Breast epithelium (tissue), 4 donors: Measurements from ENCODE around the gene CCDC187. TPM values are rescaled to one million over a fixed set of nuclear protein-coding genes. Genes with fewer than 3 reads are reported as not detected.

Experiments
- DNase-seq, 2 donors: peaks; one replicate each; pipeline ENCODE4 v3.0.0-alpha.2; 2019; ENCODE audit warnings: low spot score in 2 of 2
- H3K27ac ChIP-seq, 2 donors: fragments of 200-600 bp; sonication (generic) in 1 of 2; one replicate each; pipeline ENCODE4 v1.5.1; 2016 to 2019; ENCODE audit warnings: mild to moderate bottlenecking in 1 of 2
- H3K27me3 ChIP-seq, 2 donors: fragments of 200-600 bp; sonication (generic) in 1 of 2; one replicate each; pipeline versions ENCODE4 v1.5.1 to v1.6.0; 2017 to 2019; ENCODE audit warnings: control low read depth in 1 of 2, mild to moderate bottlenecking in 1 of 2
- H3K36me3 ChIP-seq: fragments of 200-600 bp; one replicate; pipeline ENCODE4 v1.5.1; 2019
- H3K4me1 ChIP-seq, 2 donors: fragments of 200-600 bp; sonication (generic); one replicate each; pipeline ENCODE4 v1.5.1; 2016 to 2019; ENCODE audit warnings: control low read depth in 1 of 2
- H3K4me3 ChIP-seq, 3 donors: fragments of 200-600 bp; sonication (generic); 1 replicate in 2 of 3; 2 replicates in 1 of 3; pipeline ENCODE4 v1.5.1; 2016 to 2019; ENCODE audit warnings: mild to moderate bottlenecking in 3 of 3, moderate library complexity in 2 of 3
- H3K9me3 ChIP-seq, 2 donors: fragments of 200-600 bp; sonication (generic) in 1 of 2; one replicate each; pipeline ENCODE4 v1.5.1; 2016 to 2019; ENCODE audit warnings: control low read depth in 1 of 2
- POLR2A ChIP-seq: fragments of 450-650 bp; IDR thresholded peaks from one replicate; pipeline ENCODE4 v1.6.1; 2016; ENCODE audit warnings: antibody characterized with exemption, mild to moderate bottlenecking, moderate library complexity
- POLR2AphosphoS5 ChIP-seq, 3 donors: sonication (generic); formaldehyde crosslinking; IDR thresholded peaks; one replicate each; pipeline ENCODE4 v1.6.1; 2017; ENCODE audit warnings: antibody characterized with exemption in 3 of 3
- intact Hi-C: fragments of 100-400 bp; cut with DNase I; formaldehyde crosslinking; loops from one replicate; pipeline ENCODE4 v1.15.1; 2023; ENCODE audit warnings: low total_unique reads
- total RNA-seq, 3 donors: library from RNA; depleted of rRNA; stranded (reverse); fragments of >200 nt; gene quantifications; one replicate each; pipeline ENCODE4 v1.1.0, GENCODE V29; 2016
- TF ChIP-seq, protein P1 (sequence below), 3 donors: fragments of 450-650 bp; IDR thresholded peaks; one replicate each; pipeline ENCODE4 v1.5.1; 2016 to 2017; ENCODE audit warnings: antibody characterized with exemption in 3 of 3, mild to moderate bottlenecking in 3 of 3, moderate library complexity in 3 of 3

Gene CCDC187
- total RNA-seq, 3 donors from 2014 or later, result not detected

DNA sequence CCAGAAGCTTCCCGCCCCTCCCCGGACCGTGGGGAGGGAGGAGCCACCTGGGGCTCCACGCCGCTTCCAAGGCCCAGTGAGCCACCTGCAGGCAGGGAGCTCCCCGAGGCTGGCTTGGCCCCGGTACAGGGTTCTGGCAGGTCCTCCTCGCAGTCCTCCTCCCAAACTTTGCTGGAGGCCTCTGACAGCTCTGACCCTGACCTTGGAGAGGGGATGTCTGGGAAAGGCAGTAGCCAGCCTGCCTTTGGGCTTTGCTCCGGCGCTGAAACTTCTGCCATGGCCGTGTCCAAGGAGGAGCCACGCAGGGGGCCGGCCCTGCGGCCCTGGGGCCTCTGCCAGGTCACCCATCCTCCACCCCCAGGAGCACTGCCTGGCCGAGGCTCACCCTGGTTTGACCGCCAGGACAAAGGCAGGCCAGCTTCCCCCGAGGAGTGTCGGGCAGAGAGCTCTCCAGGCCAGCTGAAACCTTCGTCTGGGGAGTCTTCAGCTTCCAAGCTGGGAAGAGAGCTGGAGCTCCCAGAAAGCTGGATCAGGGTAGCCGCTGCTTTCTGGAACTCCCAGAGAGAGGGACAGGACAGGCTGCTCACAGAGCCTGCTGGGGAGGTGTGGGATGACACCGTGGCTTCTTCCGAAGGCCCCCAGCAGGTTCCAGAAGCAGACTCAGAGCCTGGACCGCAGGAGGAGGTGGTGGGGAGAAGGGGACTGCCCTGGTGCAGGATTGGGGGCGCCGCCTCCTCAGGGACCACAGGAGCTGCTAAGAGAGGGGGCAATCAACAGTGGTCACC lies 49.3 kb downstream of the CCDC187 start:
- intact Hi-C loops, result loop anchor here (5.0 kb wide), 2 partner anchors 1017 to 1182 kb away; no protein-coding TSS in a partner anchor
- TF ChIP-seq, protein P1, sequence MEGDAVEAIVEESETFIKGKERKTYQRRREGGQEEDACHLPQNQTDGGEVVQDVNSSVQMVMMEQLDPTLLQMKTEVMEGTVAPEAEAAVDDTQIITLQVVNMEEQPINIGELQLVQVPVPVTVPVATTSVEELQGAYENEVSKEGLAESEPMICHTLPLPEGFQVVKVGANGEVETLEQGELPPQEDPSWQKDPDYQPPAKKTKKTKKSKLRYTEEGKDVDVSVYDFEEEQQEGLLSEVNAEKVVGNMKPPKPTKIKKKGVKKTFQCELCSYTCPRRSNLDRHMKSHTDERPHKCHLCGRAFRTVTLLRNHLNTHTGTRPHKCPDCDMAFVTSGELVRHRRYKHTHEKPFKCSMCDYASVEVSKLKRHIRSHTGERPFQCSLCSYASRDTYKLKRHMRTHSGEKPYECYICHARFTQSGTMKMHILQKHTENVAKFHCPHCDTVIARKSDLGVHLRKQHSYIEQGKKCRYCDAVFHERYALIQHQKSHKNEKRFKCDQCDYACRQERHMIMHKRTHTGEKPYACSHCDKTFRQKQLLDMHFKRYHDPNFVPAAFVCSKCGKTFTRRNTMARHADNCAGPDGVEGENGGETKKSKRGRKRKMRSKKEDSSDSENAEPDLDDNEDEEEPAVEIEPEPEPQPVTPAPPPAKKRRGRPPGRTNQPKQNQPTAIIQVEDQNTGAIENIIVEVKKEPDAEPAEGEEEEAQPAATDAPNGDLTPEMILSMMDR (IDR thresholded peaks at IDR 0.05), result no peak
- TF ChIP-seq POLR2AphosphoS5 (IDR thresholded peaks at IDR 0.05), result no peak
- TF ChIP-seq POLR2A, result no peak
- no peaks in the 10 kb centered on the region for H3K9me3 ChIP-seq
- no peak overlapping the region for H3K27ac ChIP-seq
- H3K36me3 ChIP-seq, result no peaks in the 10 kb centered on the region
- DNase-seq, result no peak
- peaks cover 0 to 34% of the 10 kb centered on the region in 2 donors for H3K27me3 ChIP-seq
- H3K4me1 ChIP-seq, result no peaks in the 10 kb centered on the region
- H3K4me3 ChIP-seq, result no peak overlapping the region

DNA sequence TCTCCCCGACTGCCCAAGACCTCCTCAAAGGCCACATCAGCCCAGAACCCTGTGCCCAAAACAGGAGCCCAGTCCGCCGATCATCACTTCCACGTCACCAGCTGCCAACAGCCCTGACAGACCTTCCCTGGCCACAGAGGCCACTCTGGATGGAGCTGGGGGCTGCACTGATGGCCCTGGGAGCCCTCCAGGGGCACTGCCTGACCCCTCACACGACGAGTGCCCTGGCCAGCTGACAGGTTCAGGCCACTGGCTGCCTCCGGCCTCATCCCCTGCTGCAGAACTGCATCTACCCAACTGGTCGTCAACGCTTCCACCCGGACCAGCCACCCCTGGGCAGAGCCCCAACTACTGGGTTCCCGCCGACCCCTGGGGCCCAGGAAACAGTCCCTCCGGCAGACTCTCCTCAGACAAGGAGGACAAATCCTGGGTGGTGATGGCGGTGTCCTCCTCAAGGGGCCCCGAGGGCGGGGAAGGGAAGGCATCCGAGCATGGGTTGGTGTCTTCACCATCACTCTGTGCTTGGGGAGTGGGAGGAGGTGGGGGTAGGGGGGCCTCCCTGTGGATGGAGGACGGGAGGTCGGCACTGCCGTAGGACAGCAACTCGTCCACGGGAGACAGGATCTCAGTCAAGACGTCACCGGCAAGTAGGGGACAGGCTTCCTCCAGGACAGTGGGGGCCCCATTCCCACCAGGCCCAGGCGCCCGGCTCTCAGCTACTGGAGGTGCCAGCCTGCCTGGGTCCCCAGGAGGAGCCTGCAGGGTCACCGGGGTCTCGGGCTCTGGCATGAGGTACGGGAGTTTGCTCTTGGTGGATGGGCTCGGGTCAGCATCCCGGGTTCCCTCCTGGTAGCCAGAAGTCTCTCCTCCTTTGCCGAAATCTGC lies 50.4 kb downstream of the CCDC187 start:
- Histone ChIP-seq H3K27ac (no peak overlapping the region), H3K4me1 (no peaks in the 10 kb centered on the region), H3K36me3 (no peaks in the 10 kb centered on the region), H3K9me3 (no peaks in the 10 kb centered on the region), H3K4me3 (no peak overlapping the region), H3K27me3 (peaks cover 0 to 34% of the 10 kb centered on the region in 2 donors)
- no peak for TF ChIP-seq POLR2A
- TF ChIP-seq, protein P1 (IDR thresholded peaks at IDR 0.05), result no peak
- intact Hi-C loops, result no loop called here
- no peak for DNase-seq

DNA sequence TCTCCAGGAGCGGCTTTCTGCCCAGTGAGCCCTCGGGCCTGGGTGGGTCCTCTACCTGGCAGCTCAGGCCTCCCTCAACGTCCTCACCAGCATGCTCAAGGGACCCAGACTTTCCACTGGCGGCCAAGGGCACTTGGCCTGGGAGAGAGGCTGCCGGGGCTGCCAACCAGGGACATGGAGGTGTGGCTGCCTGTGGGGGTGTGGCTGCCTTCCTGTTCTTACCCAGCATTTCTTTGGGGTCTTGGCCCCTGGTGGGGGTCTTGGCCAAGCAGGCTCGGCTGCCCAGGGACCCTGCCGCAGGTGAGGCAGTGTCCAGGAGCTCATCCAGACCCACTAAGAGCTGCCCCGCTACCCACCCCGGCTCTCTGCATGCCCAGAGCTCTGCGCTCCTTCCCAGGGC lies 51.0 kb downstream of the CCDC187 start:
- Histone ChIP-seq H3K27me3 (peaks cover 0 to 34% of the 10 kb centered on the region in 2 donors), H3K27ac (no peak overlapping the region), H3K4me3 (no peak overlapping the region), H3K36me3 (no peaks in the 10 kb centered on the region), H3K4me1 (no peaks in the 10 kb centered on the region), H3K9me3 (no peaks in the 10 kb centered on the region)
- DNase-seq, result no peak
- TF ChIP-seq POLR2A (no peak), POLR2AphosphoS5 (IDR thresholded peaks at IDR 0.05) (no peak)
- TF ChIP-seq, protein P1 (IDR thresholded peaks at IDR 0.05), result no peak
- intact Hi-C loops, result no loop called here

DNA sequence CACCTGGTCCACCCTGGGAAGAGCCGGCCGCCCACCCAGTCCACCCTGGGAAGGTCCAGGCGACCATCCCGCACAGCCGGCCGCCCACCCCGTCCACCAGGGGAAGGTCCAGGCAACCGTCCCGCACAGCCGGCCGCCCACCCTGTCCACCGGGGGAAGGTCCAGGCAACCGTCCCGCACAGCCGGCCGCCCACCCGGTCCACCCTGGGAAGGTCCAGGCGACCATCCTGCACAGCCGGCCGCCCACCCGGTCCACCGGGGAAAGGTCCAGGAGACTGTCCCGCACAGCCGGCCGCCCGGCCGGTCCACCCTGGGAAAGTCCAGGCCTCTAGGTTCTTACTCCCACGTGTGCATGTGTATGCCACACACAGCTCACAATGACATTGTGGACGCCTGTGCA lies 51.6 kb downstream of the CCDC187 start:
- Histone ChIP-seq H3K36me3 (no peaks in the 10 kb centered on the region), H3K4me1 (no peaks in the 10 kb centered on the region), H3K27me3 (peaks cover 0 to 34% of the 10 kb centered on the region in 2 donors), H3K4me3 (no peak overlapping the region), H3K9me3 (no peaks in the 10 kb centered on the region), H3K27ac (no peak overlapping the region)
- no peak for TF ChIP-seq POLR2AphosphoS5 (IDR thresholded peaks at IDR 0.05)
- intact Hi-C loops, result no loop called here
- no peak for DNase-seq

DNA sequence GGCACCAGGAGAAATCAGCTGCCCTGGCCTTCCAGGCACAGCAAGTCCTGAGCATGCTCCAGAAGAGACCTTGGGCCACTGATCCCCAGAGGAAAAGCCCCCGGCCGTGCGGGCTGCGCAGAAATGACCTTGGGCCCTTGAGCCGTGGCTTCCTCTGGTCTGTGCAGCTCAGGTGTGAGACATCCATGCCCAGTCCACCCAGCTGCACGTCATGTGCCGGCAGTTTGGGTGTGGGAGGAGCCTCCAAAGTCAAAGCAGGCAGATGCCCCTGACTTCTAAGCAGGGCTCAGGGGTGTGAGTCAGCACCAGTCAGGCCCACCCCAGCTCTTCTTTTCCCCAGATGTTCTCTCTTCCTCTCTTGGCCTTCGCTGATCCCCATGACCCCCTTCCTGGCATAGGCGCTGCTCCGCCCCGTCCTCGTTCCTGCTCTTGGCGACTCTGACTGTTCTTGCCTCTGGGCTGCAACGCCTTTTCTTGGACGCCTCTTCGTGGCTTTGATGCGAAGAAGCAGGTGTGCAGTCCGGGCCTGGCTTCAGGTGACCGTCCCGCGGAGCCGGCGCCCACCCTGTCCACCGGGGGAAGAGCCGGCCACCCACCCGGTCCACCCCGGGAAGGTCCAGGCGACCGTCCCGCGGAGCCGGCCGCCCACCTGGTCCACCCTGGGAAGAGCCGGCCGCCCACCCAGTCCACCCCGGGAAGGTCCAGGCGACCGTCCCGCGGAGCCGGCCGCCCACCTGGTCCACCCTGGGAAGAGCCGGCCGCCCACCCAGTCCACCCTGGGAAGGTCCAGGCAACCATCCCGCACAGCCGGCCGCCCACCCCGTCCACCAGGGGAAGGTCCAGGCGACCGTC lies 52.4 kb downstream of the CCDC187 start:
- Histone ChIP-seq H3K4me3 (no peak overlapping the region), H3K27ac (no peak overlapping the region), H3K4me1 (no peaks in the 10 kb centered on the region), H3K27me3 (peaks cover 0 to 32% of the 10 kb centered on the region in 2 donors), H3K36me3 (no peaks in the 10 kb centered on the region), H3K9me3 (no peaks in the 10 kb centered on the region)
- intact Hi-C loops, result no loop called here
- TF ChIP-seq, protein P1 (IDR thresholded peaks at IDR 0.05), result no peak
- TF ChIP-seq POLR2A (no peak), POLR2AphosphoS5 (IDR thresholded peaks at IDR 0.05) (no peak)
- DNase-seq, result no peak
